ENCODE measurements around the gene NOTCH1.

The NOTCH1 gene

GRCh38 chr9:136544964-136545691 is 720 bp downstream of the NOTCH1 start:
- DNase-seq: peak; percentile 72

- DNase-seq: peak; percentile 62
Measured at GRCh38 chr9:136544548-136544963, 1.3 kb downstream of the NOTCH1 start.

- DNase-seq: no peak
Measured at GRCh38 chr9:136543830-136544547, 1.9 kb downstream of the NOTCH1 start.

GRCh38 chr9:136543280-136543679 is 2.6 kb downstream of the NOTCH1 start:
- no peak for DNase-seq

- DNase-seq: no peak
Measured at GRCh38 chr9:136542241-136543040, 3.4 kb downstream of the NOTCH1 start.

- no peak for DNase-seq
Measured at GRCh38 chr9:136541709-136542108, 4.1 kb downstream of the NOTCH1 start.

- no peak for DNase-seq
Measured at GRCh38 chr9:136541179-136541578, 4.7 kb downstream of the NOTCH1 start.

- DNase-seq: peak; percentile 95
Measured at GRCh38 chr9:136539427-136540421, 6.1 kb downstream of the NOTCH1 start.

- peak; percentile 80 for DNase-seq
Measured at GRCh38 chr9:136538599-136539426, 7.0 kb downstream of the NOTCH1 start.

- DNase-seq: no peak
Measured at GRCh38 chr9:136537896-136538598, 7.8 kb downstream of the NOTCH1 start.

GRCh38 chr9:136537411-136537810 is 8.4 kb downstream of the NOTCH1 start:
- DNase-seq: no peak

- DNase-seq: no peak
Measured at GRCh38 chr9:136536721-136537241, 9.1 kb downstream of the NOTCH1 start.

GRCh38 chr9:136536051-136536720 is 9.7 kb downstream of the NOTCH1 start:
- no peak for DNase-seq

GRCh38 chr9:136535070-136535469 is 10.8 kb downstream of the NOTCH1 start:
- DNase-seq: no peak

- no peak for DNase-seq
Measured at GRCh38 chr9:136534366-136534765, 11.5 kb downstream of the NOTCH1 start.

GRCh38 chr9:136533775-136534157 is 12.1 kb downstream of the NOTCH1 start:
- DNase-seq: peak; percentile 79

GRCh38 chr9:136532799-136533774 is 12.8 kb downstream of the NOTCH1 start:
- peak; percentile 77 for DNase-seq

Data from stimulated activated CD4-positive, alpha-beta T cell treated with anti-CD3 and anti-CD28 coated beads, Interleukin-4, amount 100 ng/mL, for 24 hours (primary cell).